HepG2 (cell line): ENCODE measurements around the gene UTP4. TPM values are rescaled to one million over a fixed set of nuclear protein-coding genes. Genes with fewer than 3 reads are reported as not detected.

Experiments used
- ATAC-seq: fragments of 200-7000 bp; cut with Tn5 transposase; 3 replicates; pipeline ENCODE4 v1.9.1; 2020; ENCODE audit warnings: mild to moderate bottlenecking, moderate library complexity
- BruUV-seq: library from RNA; stranded (reverse); fragments of 400-500 nt; replicated peaks from 2 replicates; lab custom pipeline; 2021; lab: Mats Ljungman, UMichigan
- CTCF ChIA-PET: fragments of 300-600 bp; formaldehyde crosslinking; extraction: SDS; loops from one replicate; lab custom pipeline; 2021; ENCODE audit warnings: low total read pairs, inconsistent platforms, low intra/inter-chr PET ratio; lab: Yijun Ruan, JAX
- POLR2A ChIA-PET: fragments of 350-600 bp; sonication (Branson Sonifier 250); formaldehyde crosslinking; loops from one replicate; lab custom pipeline; 2020; ENCODE audit warnings: antibody characterized with exemption, inconsistent platforms; lab: Yijun Ruan, JAX
- DNase-seq: peaks from one replicate; pipeline ENCODE4 v3.0.0-alpha.2; 2015; ENCODE audit warnings: low spot score
- FAIRE-seq: peaks from 3 replicates; lab custom pipeline; 2011; peaks lifted over from hg19 to GRCh38; lab: Jason Lieb, UNC
- H2AFZ ChIP-seq: one replicate; pipeline ENCODE4 v1.6.1; 2011; ENCODE audit warnings: low read length, inconsistent platforms
- H3K27ac ChIP-seq: fragments of 300-600 bp; 3 replicates; pipeline ENCODE4 v1.8.0; 2011; ENCODE audit warnings: mixed run types, mild to moderate bottlenecking, mixed read lengths, low read length, inconsistent platforms; ENCODE audit not compliant: insufficient read depth; ENCODE audit errors: extremely low read length
- H3K27me3 ChIP-seq, 2 experiments: fragments of 200-600 bp in 1 of 2; 2 replicates in 1 of 2; 3 replicates in 1 of 2; pipeline versions ENCODE4 v1.6.0 to v1.8.0; 2011; ENCODE audit warnings: low read length in 2 of 2, mild to moderate bottlenecking in 2 of 2, moderate library complexity in 2 of 2, inconsistent platforms in 1 of 2; ENCODE audit not compliant: insufficient read depth in 2 of 2, control insufficient read depth in 1 of 2
- H3K36me3 ChIP-seq, 2 experiments: fragments of 200-600 bp in 1 of 2; replicated peaks in 1 of 2; 2 replicates in 1 of 2; 3 replicates in 1 of 2; pipeline versions ENCODE4 v1.5.1 to v1.8.0; 2011; ENCODE audit warnings: low read length in 2 of 2, inconsistent platforms in 1 of 2; ENCODE audit not compliant: insufficient read depth in 2 of 2, control insufficient read depth in 1 of 2
- H3K4me1 ChIP-seq: 2 replicates; pipeline ENCODE4 v1.5.1; 2012; ENCODE audit warnings: low read length, inconsistent platforms; ENCODE audit not compliant: insufficient read depth
- H3K4me2 ChIP-seq: 2 replicates; pipeline ENCODE4 v1.6.0; 2011; ENCODE audit warnings: low read depth, low read length, inconsistent platforms
- H3K4me3 ChIP-seq, 3 experiments: fragments of 200-600 bp in 1 of 3; sonication (generic), shearing (Covaris generic) in 1 of 3; replicated peaks in 1 of 3; 2 replicates each; pipeline ENCODE4 v1.5.1; 2011 to 2016; ENCODE audit warnings: low read length in 3 of 3, inconsistent platforms in 2 of 3, low read depth in 2 of 3, mild to moderate bottlenecking in 2 of 3, control low read depth in 1 of 3, mixed read lengths in 1 of 3; ENCODE audit not compliant: insufficient read depth in 1 of 3
- H3K79me2 ChIP-seq: one replicate; pipeline ENCODE4 v1.6.1; 2011; ENCODE audit warnings: low read length, inconsistent platforms; ENCODE audit not compliant: insufficient read depth
- H3K9ac ChIP-seq: 2 replicates; pipeline ENCODE4 v1.6.0; 2011; ENCODE audit warnings: mild to moderate bottlenecking, low read depth, low read length, inconsistent platforms; ENCODE audit not compliant: insufficient read depth
- H3K9me3 ChIP-seq: 2 replicates; pipeline ENCODE4 v1.5.1; 2012; ENCODE audit warnings: mild to moderate bottlenecking, low read length
- H4K20me1 ChIP-seq: 2 replicates; pipeline ENCODE4 v1.6.0; 2011; ENCODE audit warnings: inconsistent platforms, mild to moderate bottlenecking, low read length, moderate library complexity; ENCODE audit not compliant: insufficient read depth
- ASH2L ChIP-seq: fragments of 300-600, 200-600 bp; sonication (generic); IDR thresholded peaks from 2 replicates; pipeline ENCODE4 v1.7.0; 2017; ENCODE audit warnings: low read depth, mild to moderate bottlenecking, moderate library complexity, mixed read lengths, low read length; ENCODE audit not compliant: insufficient read length
- ISL2 ChIP-seq: sonication (generic); formaldehyde crosslinking; IDR thresholded peaks from 2 replicates; pipeline ENCODE4 v1.5.0; 2020; ENCODE audit warnings: missing genetic modification reagents
- MAFF ChIP-seq: IDR thresholded peaks from 2 replicates; pipeline ENCODE4 v1.6.1; 2011; ENCODE audit warnings: low read depth, low read length, improper control_type of control experiment
- MAFK ChIP-seq, 2 experiments: IDR thresholded peaks in 1 of 2; conservative IDR thresholded peaks in 1 of 2; 2 replicates each; pipeline ENCODE4 v1.6.1; 2011; ENCODE audit warnings: improper control_type of control experiment in 2 of 2, low read length in 2 of 2
- NFRKB ChIP-seq: fragments of 450-650 bp; IDR thresholded peaks from 2 replicates; pipeline ENCODE4 v1.6.1; 2017
- NR3C1 ChIP-seq: sonication (generic); formaldehyde crosslinking; IDR thresholded peaks from 2 replicates; pipeline ENCODE4 v1.4.0; 2020; ENCODE audit warnings: missing genetic modification reagents
- RBAK ChIP-seq: sonication (generic); formaldehyde crosslinking; IDR thresholded peaks from 2 replicates; pipeline ENCODE4 v1.5.1; 2020; ENCODE audit warnings: mild to moderate bottlenecking, missing genetic modification reagents
- YEATS4 ChIP-seq: sonication (generic); formaldehyde crosslinking; IDR thresholded peaks from 2 replicates; pipeline ENCODE4 v1.4.0; 2020; ENCODE audit warnings: missing genetic modification reagents, borderline replicate concordance
- ZC3H13 ChIP-seq: sonication (generic); formaldehyde crosslinking; IDR thresholded peaks from 2 replicates; pipeline ENCODE4 v1.8.1; 2023; ENCODE audit warnings: mild to moderate bottlenecking, missing genetic modification reagents, moderate library complexity
- ZFP1 ChIP-seq: IDR thresholded peaks from 2 replicates; pipeline ENCODE4 v1.6.1; 2016
- ZNF33B ChIP-seq: sonication (generic); formaldehyde crosslinking; IDR thresholded peaks from 2 replicates; pipeline ENCODE4 v1.5.1; 2020; ENCODE audit warnings: mild to moderate bottlenecking, missing genetic modification reagents
- ZNF501 ChIP-seq: sonication (generic); formaldehyde crosslinking; IDR thresholded peaks from 2 replicates; pipeline ENCODE4 v1.5.1; 2020; ENCODE audit warnings: mild to moderate bottlenecking, moderate library complexity, missing genetic modification reagents
- ZNF878 ChIP-seq: sonication (generic); formaldehyde crosslinking; IDR thresholded peaks from 2 replicates; pipeline ENCODE4 v1.8.1; 2023; ENCODE audit warnings: mild to moderate bottlenecking, missing genetic modification reagents, moderate library complexity
- ZSCAN9 ChIP-seq: IDR thresholded peaks from 2 replicates; pipeline ENCODE4 v1.6.1; 2016; ENCODE audit warnings: borderline replicate concordance
- WGBS: methylation state at CpG from one replicate; pipeline ENCODE4 v1.1.6; 2017; ENCODE audit warnings: low lambda C conversion rate; 5-methylcytosine and 5-hydroxymethylcytosine counted together
- in situ Hi-C: cut with HindIII; loops from 2 replicates; pipeline ENCODE4 v1.10.0; 2017; ENCODE audit warnings: low pct_unique_long_range_greater_than_20kb; ENCODE audit not compliant: extremely low pct_ligation_motif_present
- intact Hi-C: fragments of 100-400 bp; cut with micrococcal nuclease; formaldehyde crosslinking; loops from one replicate; pipeline ENCODE4 v1.10.0; 2022; ENCODE audit not compliant: unreplicated experiment
- polyA plus RNA-seq, 8 experiments: library from polyadenylated mRNA; depleted of rRNA in 3 of 8; stranded (reverse) in 7 of 8; unstranded in 1 of 8; fragments of >200 nt; fragmentation: Illumina TruSeq in 4 of 8; extraction: Trizol in 4 of 8; gene quantifications; 2 replicates each; pipeline versions ENCODE4 v1.2.1 to v1.2.3, GENCODE V29; 2011 to 2016; ENCODE audit warnings: low read depth in 4 of 8, missing spikeins in 1 of 8, mixed read lengths in 1 of 8; ENCODE audit not compliant: insufficient read depth in 1 of 8
- total RNA-seq, 5 experiments: library from RNA; depleted of rRNA; stranded (reverse); fragments of >200 nt; fragmentation: Illumina TruSeq; extraction: Trizol; gene quantifications; 2 replicates each; pipeline ENCODE4 v1.2.3, GENCODE V29; 2016; ENCODE audit warnings: low read depth in 1 of 5
- TF ChIP-seq, protein P1 (sequence below): sonication (generic); formaldehyde crosslinking; IDR thresholded peaks from 2 replicates; pipeline ENCODE4 v1.5.1; 2020; ENCODE audit warnings: missing genetic modification reagents, mild to moderate bottlenecking, borderline replicate concordance
- TF ChIP-seq, protein P2 (sequence below): sonication (generic); formaldehyde crosslinking; IDR thresholded peaks from 2 replicates; pipeline ENCODE4 v1.5.0; 2020; ENCODE audit warnings: mild to moderate bottlenecking, missing genetic modification reagents

UTP4 gene
- total and polyA plus RNA-seq, 2 of the 13 experiments (the other 11 are each of a cell fraction or from before 2014, with no cell fraction given), result 30.0 to 85.8 TPM

DNA sequence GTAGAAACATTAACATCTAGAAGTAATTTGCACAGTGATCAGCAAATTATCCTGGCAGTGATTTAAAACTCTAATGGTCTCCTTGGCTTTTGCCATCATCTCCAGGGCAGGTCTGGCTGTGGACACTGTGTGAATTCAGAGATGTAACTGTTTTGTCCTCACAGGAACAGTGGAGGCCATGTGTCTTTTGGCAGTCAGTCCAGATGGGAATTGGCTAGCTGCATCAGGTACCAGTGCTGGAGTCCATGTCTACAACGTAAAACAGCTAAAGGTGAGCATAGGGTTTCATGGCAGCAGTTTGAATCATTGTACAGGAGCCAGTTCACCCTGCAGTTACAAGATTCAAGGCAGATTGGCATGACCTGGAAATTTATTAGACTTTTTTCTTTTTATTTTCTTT is 27.7 kb downstream of the UTP4 start:
- no peaks in the 10 kb centered on the region for H3K79me2 ChIP-seq
- no peaks in the 10 kb centered on the region for H3K9me3 ChIP-seq
- POLR2A ChIA-PET, result interaction anchor here (0.7 to 1.1 kb wide), 3 partner anchors 27 to 922 kb away, joined by 3 read pairs; partner anchors contain the start of gene SNTB2
- H3K4me3 ChIP-seq, result no peak overlapping the region
- no TSS peak for BruUV-seq
- peaks cover 18% of the 10 kb centered on the region for H3K4me1 ChIP-seq
- in situ Hi-C loops, result no loop called here
- TF ChIP-seq ZNF878 (CRISPR knock-in tag) (0 out of 2 replicates have a peak, but pooled peaks have one; percentile 22), YEATS4 (CRISPR knock-in tag) (0 out of 2 replicates have a peak, but pooled peaks have one; percentile 28), ASH2L (no peak)
- ATAC-seq (peak; percentile 58), DNase-seq (no peak), FAIRE-seq (no peak)
- CTCF ChIA-PET, result no interaction called here
- no peak overlapping the region for H3K4me2 ChIP-seq
- WGBS, result 100% methylated on average over 1 of the region's 1 CpG
- intact Hi-C loops, result no loop called here
- H3K9ac ChIP-seq, result no peak overlapping the region
- H3K27me3 ChIP-seq, result no peaks in the 10 kb centered on the region
- peaks cover 30 to 80% of the 10 kb centered on the region in 2 experiments for H3K36me3 ChIP-seq
- no peaks in the 10 kb centered on the region for H4K20me1 ChIP-seq
- H2AFZ ChIP-seq, result no peak overlapping the region
- no peak overlapping the region for H3K27ac ChIP-seq

DNA sequence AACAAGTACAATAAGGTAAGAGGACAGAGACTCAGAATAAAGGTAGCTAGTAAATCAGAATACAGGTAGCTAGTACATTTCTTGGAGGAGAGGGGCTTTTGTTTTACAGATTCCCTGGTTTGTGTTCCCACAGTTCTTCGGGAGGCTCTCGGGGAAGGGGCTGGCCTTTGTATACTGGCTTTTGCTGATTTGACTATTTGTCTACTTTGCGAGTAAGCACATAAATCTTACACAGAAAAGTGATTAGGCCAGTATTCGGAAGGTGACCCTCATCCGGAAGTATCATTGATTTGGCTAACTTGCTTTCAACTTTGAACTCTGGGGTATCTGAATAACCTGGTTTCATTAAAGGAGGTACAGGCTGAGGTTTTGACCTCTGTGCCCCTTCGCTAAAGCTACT is 33.1 kb downstream of the UTP4 start:
- DNase-seq (no peak), ATAC-seq (no peak), FAIRE-seq (no peak)
- POLR2A ChIA-PET, result no interaction called here
- CTCF ChIA-PET, result no interaction called here
- 97% methylated on average over 6 of the region's 6 CpGs for WGBS
- intact Hi-C loops, result no loop called here
- Histone ChIP-seq H3K36me3 (peaks cover 35 to 85% of the 10 kb centered on the region in 2 experiments), H3K9me3 (no peaks in the 10 kb centered on the region), H3K9ac (no peak overlapping the region), H3K4me3 (no peak overlapping the region), H2AFZ (no peak overlapping the region), H4K20me1 (no peaks in the 10 kb centered on the region), H3K27ac (no peak overlapping the region), H3K4me2 (no peak overlapping the region), H3K79me2 (no peaks in the 10 kb centered on the region), H3K4me1 (peaks cover 9% of the 10 kb centered on the region), H3K27me3 (no peaks in the 10 kb centered on the region)
- TSS peak; percentile 32 for BruUV-seq
- in situ Hi-C loops, result no loop called here
- TF ChIP-seq ZNF501 (no peak), ZNF33B (CRISPR knock-in tag) (no peak), ISL2 (CRISPR knock-in tag) (no peak), NR3C1 (no peak), ZFP1 (CRISPR knock-in tag) (no peak), ZSCAN9 (no peak), MAFF (peak; percentile 73), NFRKB (no peak), ZC3H13 (CRISPR knock-in tag) (no peak), RBAK (CRISPR knock-in tag) (no peak), MAFK (conservative IDR thresholded peaks at IDR 0.05 in 1 of 2, IDR thresholded peaks at IDR 0.05 in 1 of 2; ENCODE audit: low read length in 2 of 2) (peak; percentile 62 to 72; a peak in 3 of 4 replicates)
- TF ChIP-seq, protein P1, sequence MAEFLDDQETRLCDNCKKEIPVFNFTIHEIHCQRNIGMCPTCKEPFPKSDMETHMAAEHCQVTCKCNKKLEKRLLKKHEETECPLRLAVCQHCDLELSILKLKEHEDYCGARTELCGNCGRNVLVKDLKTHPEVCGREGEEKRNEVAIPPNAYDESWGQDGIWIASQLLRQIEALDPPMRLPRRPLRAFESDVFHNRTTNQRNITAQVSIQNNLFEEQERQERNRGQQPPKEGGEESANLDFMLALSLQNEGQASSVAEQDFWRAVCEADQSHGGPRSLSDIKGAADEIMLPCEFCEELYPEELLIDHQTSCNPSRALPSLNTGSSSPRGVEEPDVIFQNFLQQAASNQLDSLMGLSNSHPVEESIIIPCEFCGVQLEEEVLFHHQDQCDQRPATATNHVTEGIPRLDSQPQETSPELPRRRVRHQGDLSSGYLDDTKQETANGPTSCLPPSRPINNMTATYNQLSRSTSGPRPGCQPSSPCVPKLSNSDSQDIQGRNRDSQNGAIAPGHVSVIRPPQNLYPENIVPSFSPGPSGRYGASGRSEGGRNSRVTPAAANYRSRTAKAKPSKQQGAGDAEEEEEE (CRISPR knock-in tag), result no peak
- TF ChIP-seq, protein P2, sequence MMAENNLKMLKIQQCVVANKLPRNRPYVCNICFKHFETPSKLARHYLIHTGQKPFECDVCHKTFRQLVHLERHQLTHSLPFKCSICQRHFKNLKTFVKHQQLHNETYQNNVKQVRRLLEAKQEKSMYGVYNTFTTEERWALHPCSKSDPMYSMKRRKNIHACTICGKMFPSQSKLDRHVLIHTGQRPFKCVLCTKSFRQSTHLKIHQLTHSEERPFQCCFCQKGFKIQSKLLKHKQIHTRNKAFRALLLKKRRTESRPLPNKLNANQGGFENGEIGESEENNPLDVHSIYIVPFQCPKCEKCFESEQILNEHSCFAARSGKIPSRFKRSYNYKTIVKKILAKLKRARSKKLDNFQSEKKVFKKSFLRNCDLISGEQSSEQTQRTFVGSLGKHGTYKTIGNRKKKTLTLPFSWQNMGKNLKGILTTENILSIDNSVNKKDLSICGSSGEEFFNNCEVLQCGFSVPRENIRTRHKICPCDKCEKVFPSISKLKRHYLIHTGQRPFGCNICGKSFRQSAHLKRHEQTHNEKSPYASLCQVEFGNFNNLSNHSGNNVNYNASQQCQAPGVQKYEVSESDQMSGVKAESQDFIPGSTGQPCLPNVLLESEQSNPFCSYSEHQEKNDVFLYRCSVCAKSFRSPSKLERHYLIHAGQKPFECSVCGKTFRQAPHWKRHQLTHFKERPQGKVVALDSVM (CRISPR knock-in tag), result no peak
